ENCODE results near the gene NOVA1. TPM values are rescaled to one million over a fixed set of nuclear protein-coding genes. Genes with fewer than 3 reads are reported as not detected.

NOVA1 gene
- total and polyA plus RNA-seq, 4 donors: 0.24 to 0.79 (median 0.58) TPM

GRCh38 chr14:26599291-26599690 lies 1.5 kb upstream of the NOVA1 start:
- Histone ChIP-seq H3K9ac (ENCODE audit: low read depth in 1 of 2, low read length in 2 of 2) (no peak overlapping the region), H3K4me3 (ENCODE audit: low read depth in 1 of 3, low read length in 3 of 3) (no peak overlapping the region)
- DNase-seq (ENCODE audit: low spot score): no peak

More at GRCh38 chr14:26599291-26599690, 1.5 kb upstream of the NOVA1 start:
- H3K9me3 ChIP-seq (ENCODE audit: control insufficient read depth in 4 of 4, low read length in 3 of 4): no peaks in the 10 kb centered on the region
- H3K27ac ChIP-seq (ENCODE audit: low read depth in 1 of 2, low read length in 2 of 2): no peak overlapping the region
- peaks cover 0 to 3% (median 1%) of the 10 kb centered on the region in 4 donors for H3K27me3 ChIP-seq (ENCODE audit: control insufficient read depth in 4 of 4, insufficient read depth in 4 of 4, low read length in 3 of 4)
- no peaks in the 10 kb centered on the region for H3K36me3 ChIP-seq (ENCODE audit: control insufficient read depth in 4 of 4, insufficient read depth in 3 of 4, low read depth in 1 of 4, low read length in 3 of 4)
- TF ChIP-seq RXRA (IDR thresholded peaks at IDR 0.05) (no peak), RAD21 (IDR thresholded peaks at IDR 0.05) (no peak), REST (IDR thresholded peaks at IDR 0.05) (no peak), YY1 (IDR thresholded peaks at IDR 0.05) (no peak), HNF4G (IDR thresholded peaks at IDR 0.05) (no peak), EGR1 (IDR thresholded peaks at IDR 0.05; ENCODE audit: low read depth in 2 of 2) (no peak), JUND (IDR thresholded peaks at IDR 0.05) (no peak), FOXA1 (IDR thresholded peaks at IDR 0.05) (no peak), SP1 (IDR thresholded peaks at IDR 0.05) (no peak), NR2F2 (IDR thresholded peaks at IDR 0.05) (no peak), TAF1 (conservative IDR thresholded peaks at IDR 0.05) (no peak), CTCF (IDR thresholded peaks at IDR 0.05; ENCODE audit: low read depth, low read length, missing input control) (no peak), FOXA2 (IDR thresholded peaks at IDR 0.05) (no peak)
- TF ChIP-seq, protein P1, sequence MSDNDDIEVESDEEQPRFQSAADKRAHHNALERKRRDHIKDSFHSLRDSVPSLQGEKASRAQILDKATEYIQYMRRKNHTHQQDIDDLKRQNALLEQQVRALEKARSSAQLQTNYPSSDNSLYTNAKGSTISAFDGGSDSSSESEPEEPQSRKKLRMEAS (IDR thresholded peaks at IDR 0.05): no peak
- TF ChIP-seq, protein P2, sequence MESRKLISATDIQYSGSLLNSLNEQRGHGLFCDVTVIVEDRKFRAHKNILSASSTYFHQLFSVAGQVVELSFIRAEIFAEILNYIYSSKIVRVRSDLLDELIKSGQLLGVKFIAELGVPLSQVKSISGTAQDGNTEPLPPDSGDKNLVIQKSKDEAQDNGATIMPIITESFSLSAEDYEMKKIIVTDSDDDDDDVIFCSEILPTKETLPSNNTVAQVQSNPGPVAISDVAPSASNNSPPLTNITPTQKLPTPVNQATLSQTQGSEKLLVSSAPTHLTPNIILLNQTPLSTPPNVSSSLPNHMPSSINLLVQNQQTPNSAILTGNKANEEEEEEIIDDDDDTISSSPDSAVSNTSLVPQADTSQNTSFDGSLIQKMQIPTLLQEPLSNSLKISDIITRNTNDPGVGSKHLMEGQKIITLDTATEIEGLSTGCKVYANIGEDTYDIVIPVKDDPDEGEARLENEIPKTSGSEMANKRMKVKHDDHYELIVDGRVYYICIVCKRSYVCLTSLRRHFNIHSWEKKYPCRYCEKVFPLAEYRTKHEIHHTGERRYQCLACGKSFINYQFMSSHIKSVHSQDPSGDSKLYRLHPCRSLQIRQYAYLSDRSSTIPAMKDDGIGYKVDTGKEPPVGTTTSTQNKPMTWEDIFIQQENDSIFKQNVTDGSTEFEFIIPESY (IDR thresholded peaks at IDR 0.05): no peak
- TF ChIP-seq, protein P3, sequence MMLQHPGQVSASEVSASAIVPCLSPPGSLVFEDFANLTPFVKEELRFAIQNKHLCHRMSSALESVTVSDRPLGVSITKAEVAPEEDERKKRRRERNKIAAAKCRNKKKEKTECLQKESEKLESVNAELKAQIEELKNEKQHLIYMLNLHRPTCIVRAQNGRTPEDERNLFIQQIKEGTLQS (IDR thresholded peaks at IDR 0.05): no peak
- peaks cover 0 to 10% (median 5%) of the 10 kb centered on the region in 4 donors for H3K4me1 ChIP-seq (ENCODE audit: control insufficient read depth in 4 of 4, insufficient read depth in 4 of 4, low read length in 3 of 4)
- WGBS: 39% methylated on average over 7 of the region's 7 CpGs

Measured in liver (tissue), 9 donors.